HL-60 (cell line): ENCODE data around the gene CER1.

ENCODE experiments used
- POLR2AphosphoS5 ChIP-seq: IDR thresholded peaks from 2 replicates; pipeline ENCODE4 v1.6.1; 2012; ENCODE audit warnings: low read depth
- REST ChIP-seq: IDR thresholded peaks from 2 replicates; pipeline ENCODE4 v1.6.1; 2012; ENCODE audit warnings: low read depth; ENCODE audit not compliant: insufficient replicate concordance
- TF ChIP-seq, protein P1 (sequence below): IDR thresholded peaks from one replicate; pipeline ENCODE4 v1.5.1; 2011; ENCODE audit warnings: low read length, control low read depth, inconsistent platforms; ENCODE audit not compliant: insufficient read depth

- TF ChIP-seq REST (no peak), POLR2AphosphoS5 (no peak)
- TF ChIP-seq, protein P1, sequence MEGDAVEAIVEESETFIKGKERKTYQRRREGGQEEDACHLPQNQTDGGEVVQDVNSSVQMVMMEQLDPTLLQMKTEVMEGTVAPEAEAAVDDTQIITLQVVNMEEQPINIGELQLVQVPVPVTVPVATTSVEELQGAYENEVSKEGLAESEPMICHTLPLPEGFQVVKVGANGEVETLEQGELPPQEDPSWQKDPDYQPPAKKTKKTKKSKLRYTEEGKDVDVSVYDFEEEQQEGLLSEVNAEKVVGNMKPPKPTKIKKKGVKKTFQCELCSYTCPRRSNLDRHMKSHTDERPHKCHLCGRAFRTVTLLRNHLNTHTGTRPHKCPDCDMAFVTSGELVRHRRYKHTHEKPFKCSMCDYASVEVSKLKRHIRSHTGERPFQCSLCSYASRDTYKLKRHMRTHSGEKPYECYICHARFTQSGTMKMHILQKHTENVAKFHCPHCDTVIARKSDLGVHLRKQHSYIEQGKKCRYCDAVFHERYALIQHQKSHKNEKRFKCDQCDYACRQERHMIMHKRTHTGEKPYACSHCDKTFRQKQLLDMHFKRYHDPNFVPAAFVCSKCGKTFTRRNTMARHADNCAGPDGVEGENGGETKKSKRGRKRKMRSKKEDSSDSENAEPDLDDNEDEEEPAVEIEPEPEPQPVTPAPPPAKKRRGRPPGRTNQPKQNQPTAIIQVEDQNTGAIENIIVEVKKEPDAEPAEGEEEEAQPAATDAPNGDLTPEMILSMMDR, result no peak
Observed at GRCh38 chr9:14741369-14741768, 18.8 kb upstream of the CER1 start.
